ENCODE results near the gene MICB.
"Not testable (repeated sequence)": the region's sequence is repeated elsewhere in the genome, so short reads cannot be mapped to it uniquely, and the experiment has no call there.

The MICB gene

DNA sequence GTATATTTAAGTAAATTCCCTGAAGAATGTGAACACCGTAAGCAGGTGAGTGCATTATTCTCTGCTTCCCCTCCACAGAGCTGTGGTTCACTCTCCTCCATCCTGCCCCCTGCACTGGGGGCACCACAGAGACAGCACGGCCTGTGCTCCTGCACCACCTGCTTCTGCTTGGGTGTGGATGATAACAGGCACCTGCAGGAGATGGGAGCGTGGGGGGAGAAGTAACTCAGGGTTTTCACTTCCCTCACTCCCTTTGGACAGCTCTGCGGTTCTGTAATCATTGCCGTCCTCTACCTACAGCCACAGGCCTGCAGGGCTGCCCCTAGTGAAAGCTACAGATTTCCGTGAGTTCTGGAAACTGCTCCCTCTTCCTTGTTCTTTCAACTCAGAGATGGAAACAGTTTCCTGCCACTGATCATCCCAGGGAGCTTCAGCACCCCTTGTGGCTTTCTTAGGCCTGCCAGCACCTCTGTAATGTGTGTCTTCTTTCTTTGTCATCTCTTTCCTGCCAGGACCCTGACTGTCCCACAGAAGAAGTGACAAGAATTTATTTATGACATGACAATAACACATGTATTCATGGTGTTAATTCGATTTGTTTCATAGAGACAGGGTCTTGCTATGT is 21.3 kb upstream of the MICB start:
- DNase-seq: no peak

DNA sequence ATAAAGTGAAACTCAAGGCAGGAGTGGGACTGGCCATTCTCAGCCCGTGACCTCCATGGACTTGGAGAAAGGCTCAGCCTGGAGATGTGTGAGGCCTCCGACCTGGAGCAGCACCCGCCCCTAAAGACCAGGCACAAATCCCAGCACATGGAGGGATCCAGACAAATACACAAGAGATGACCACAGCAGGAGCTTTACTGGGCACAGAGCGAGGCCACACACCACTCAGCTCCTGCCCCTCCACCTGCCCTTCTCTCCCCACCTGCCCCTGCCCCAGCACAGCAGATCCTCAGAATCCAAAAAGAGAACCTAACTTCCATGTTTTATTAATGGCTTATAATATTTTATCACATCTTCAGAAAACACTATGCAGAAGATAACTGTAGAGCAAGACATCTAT is 20.4 kb upstream of the MICB start:
- no peak for DNase-seq

DNA sequence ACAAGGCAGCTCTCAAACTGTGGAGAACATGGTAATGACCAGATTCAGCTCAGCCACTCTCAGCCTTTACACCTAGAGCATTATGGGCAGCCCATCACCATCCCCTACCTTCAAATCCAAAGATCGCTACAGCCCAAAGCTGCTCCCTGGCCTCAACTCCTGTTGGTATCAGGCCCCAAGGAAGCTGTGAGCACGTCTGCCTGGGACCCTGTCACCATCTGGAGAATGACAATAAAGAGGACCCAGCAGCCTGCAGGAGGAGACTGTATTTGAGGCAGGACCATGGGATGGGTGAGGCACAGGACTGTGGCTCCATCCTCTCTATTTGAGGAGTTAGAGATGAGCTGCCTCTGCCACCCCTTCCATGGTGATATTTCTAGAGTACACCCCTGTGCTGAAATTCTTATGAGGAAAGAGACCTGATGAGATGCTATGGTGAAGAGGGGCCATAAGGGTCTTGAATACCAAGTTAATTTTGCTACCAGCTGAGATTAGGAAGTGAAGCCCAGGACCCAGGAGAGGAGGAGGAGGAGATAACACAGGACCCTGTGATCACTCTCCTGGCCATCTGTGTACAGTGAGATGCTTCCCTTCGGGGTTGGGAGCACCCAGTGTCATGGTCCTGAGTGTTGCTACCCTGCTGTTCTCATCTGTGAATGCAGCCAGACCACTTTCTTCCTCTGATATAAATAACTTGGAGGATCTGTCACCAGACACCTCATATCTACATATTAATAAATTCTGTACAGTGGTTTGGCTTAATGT is 19.6 kb upstream of the MICB start:
- no peak for DNase-seq

DNA sequence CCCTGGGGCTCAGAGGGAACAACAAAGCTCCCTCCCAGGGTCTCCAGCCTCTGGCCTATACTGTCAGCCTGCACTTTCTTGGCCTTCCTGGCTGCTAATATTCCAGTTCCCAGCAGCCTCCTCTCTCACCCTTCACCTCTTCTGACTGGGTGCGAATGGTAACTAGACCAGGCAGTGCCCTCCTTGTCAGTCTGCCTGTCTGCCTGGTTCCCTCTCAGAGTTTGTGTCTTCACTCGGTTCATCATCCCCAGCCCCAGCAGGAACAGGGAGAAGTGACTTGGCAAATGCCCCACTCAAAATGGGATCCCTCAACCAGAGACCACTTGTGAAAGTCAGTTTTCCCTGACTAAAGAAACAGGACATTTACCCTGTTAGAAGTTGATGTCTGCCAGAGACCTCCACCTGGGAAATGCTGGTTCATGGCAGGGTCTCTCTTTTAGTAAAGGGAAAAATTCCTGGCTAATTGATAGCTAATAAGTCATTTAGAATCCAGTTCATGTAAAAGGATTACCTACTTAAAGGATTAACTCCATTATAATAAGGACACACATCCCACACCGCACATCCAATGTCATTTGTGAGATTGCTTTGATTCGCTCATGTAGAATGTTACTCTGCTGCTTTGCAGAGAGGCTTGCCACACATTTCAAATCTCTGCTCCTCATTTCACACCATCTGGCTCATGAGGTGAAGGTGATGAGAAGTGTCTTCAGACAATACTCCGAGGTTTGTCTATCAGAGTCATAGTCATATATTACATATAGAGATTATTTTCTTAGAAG is 18.6 kb upstream of the MICB start:
- no peak for DNase-seq

DNA sequence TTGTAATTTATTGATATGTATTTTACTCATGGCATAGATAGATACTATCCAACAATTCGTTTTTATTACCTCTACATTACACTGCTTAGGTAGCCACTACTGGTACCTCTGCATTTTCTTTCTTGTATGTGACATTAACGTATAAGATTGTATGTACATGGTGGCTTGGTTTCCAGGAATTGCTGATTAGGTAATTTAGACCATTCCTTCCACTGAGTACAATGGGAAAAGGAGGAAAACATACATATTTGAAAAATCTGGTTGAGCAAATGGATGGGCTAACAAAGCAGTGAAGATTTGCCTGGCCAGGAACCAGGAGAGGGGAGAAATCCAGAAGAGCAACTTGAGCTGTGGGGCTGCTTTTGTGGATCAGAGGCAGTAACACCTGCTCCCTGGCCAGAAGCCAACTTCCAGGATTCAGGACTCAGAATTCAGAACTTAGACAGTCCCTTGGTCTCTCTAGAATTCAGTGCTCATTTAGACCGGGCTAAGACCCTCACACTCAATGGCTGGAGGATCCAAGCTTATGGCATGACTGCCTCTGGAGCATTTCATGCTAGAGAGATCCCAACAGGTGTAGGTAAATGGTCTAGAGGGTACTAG is 17.9 kb upstream of the MICB start:
- DNase-seq: no peak

DNA sequence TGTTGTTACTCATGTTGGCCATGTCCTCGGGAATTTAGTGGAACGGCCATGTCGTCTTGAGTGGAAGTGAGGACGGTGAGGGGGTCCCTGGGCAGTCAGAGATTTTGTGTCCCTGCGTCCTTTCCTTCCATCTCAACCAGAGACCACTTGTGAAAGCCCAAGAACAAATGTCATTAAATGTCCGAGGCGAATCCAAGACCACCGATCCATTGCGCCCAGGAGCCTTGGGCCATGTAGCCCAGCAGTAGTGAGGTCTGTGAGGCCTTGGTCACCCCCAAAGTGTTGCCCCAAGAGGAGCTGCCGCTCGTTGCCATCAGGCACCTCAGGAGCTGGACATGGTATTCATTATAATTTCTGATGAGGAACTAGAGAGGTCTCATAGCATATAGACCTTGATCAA is 17.4 kb upstream of the MICB start:
- DNase-seq: no peak

DNA sequence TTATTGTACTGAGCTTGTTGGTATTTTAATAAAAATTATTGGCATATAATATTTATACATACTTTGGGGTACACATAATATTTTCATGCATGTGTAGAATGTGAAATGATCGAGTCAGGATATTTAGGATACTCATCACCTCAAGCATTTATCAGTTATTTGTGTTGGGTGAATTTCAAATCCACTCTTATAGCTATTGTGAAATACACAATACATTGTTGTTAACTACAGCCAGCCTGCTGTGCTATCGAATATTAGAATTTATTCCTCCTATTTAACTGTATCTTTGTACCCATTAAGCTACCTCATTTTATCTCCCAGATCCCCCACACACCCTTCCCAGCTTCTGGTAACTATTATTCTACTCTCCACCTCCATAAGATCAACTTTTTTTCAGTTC is 14.6 kb upstream of the MICB start:
- DNase-seq: no peak

DNA sequence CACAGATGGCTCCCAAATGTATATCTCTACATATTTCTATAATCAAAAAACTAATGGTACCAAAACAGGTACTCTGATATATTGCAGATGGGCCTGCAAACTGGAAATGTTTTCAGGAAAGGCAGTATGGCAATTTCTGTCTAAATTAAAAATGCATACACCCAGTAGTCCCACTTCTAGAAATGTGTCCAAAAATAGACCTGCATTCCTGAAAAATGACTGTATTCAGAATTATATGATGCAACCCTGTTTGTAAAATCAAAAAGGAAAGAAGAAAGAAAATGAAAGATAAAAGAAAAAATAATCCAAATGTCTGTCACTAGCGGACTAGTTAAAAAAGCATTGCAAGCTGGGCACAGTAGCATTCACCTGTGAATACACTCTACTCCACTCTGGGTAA is 12.9 kb upstream of the MICB start:
- DNase-seq: no peak

DNA sequence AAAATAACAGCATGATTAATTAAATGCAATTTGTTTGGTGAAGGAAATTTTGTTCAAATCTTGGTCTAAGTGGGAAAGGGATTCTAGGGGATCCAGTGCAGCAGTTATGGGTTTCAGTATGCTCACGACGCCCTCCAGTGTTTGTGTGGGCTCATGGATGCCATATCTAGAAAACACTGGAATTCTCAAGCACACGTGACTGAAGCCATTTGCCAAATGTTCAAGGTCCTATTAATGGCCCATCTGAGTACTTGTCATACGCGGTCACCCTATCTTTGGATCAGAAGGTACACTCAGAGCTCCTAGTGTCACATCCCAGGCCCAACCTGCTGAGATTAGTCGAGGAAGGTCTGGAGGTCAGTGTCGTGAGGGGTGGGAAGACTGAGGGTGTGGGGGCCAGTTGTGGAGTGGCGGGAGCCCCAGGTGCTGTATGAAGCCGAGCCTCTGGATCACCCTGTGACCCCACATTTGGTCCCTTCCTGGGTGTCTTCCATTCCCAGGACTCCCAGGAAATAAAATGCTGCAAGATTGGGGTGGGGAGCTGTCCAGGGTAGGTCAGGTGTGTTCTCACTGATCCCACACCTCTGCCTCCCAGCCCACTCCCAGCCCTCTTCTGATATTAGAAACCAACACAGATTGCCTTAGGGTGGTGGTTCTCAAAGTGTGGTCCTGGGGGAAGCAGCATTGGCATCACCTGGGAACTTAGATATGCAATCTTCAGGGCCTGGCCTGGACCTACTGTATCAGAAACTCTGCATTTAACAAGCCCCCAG is 11.7 kb upstream of the MICB start:
- not testable (repeated sequence) for DNase-seq

DNA sequence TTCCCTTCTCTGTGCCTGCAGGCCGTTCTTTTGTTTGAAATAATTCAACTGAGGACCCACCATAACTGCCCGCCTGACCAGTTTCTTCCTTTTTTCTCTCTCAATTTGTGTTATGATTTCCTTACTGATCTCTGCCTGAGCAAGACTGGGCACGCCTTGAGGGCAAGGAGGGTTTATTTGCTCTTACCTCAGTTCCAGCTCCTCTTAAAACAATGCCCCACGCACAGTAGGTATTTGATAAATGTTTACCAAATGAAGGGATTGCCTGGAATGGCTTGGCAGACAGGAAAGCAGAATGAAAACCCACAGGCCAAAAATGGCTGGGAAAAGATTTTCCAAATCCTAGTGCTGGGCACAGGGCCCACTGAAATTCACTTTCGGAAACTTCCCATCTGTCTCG is 10.3 kb upstream of the MICB start:
- not testable (repeated sequence) for DNase-seq

DNA sequence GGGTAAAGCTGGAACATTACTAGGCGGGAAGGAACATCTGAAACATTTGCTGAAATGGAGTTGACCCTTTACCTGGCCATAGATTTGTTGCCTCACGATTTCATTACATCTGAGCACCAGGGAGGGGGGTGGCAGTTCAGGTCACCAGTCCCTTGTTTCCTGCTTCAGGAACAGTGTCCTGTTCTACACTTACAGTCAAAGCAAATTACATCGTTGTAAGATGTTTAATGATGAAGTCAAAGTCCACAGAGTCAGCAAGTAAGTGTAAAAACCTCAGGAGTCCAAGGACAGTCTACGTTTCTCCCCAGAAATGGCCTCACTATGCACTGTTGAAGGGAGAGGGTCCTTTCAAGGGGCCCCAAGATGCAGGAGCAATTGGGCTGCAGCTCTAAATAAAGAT is 8.9 kb upstream of the MICB start:
- DNase-seq: no peak

DNA sequence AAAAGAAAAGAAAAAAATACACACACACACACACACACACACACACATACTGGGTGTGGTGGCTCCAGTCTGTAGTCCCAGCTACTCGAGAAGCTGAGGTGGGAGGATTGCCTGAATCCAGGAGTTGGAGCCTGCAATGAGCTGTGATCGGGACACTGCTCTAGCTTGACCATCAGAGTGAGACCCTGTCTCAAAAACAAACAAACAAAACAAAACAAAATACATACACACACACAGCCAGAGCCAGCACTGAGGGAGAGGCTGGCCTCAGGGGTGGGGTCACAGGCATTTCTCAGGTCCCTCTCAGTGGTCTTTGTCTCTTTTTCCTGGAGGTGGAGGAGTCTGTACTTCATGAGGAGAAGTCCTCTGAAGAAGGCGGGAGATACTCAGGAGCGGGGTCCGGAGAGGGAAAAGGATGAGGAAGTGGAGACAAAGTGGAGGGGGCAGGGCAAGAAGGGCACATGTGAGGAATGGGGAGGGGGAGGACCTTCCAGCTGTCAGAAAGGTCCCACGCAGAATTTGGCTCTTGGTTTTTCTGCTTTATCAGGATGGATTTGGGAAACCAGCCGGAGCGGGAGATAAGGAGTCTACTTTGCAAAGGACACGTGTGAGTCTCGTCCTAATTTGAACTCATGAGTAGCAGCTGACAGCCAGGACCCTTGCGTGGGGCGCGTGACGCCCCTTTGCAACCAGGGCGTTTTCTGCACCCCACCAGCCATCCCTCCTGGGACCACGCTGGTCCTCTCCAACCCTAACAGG is 7.7 kb upstream of the MICB start:
- DNase-seq: no peak

DNA sequence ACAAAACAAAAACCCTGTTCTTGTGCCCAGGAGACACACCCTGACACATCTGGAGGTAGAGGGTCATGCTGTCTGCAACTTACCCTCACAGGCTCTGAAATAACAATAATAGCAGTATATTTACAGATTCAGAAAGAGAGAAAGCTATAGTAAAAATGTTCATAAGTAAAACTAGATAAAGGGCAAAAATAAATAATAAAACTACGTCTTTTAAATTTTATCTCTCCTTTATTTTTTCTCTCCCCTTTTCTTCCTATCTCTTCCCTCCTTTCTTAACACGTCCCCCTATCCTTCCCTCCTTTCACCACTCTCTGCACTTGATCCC is 4.4 kb upstream of the MICB start:
- not testable (repeated sequence) for DNase-seq

DNA sequence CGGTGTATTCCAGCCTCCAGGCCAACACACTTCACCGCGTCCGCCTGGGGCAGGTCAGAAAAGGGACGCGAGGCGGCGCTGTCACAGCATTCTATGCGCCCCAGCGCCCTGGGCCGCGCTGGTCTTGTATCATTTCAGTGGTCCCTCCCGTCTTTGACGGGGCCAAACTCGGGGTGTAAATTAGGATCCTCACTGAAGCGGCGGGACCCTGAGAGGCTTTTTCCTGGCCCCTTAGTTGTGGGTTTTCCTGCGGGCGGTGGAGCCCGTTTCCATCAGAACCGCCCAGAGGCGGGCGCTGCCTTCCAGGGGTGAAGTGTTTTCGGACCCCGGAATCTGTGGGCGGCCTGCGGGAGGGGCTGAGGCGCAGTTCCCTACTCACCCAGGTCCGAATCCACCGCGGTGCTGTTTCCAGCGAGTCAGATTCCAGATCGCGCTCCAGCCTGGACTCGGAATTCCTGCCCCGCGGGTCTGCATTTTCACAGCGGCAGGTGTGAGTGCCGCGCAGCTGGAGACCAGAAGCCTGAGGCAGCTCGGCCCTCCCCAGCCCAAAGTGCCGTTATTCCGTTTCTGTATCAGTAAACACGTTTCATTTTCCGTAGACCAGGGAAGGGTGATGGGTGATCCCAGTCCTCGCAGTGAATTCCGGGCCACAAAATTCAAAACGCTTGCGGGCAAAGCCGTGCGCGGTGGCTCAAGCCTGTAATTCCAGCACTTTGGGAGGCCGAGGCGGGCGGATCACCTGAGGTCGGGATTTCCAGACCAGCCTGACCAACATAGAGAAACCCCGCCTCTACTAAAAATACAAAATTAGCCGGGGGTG is 3.9 kb upstream of the MICB start:
- peak; percentile 88 for DNase-seq

DNA sequence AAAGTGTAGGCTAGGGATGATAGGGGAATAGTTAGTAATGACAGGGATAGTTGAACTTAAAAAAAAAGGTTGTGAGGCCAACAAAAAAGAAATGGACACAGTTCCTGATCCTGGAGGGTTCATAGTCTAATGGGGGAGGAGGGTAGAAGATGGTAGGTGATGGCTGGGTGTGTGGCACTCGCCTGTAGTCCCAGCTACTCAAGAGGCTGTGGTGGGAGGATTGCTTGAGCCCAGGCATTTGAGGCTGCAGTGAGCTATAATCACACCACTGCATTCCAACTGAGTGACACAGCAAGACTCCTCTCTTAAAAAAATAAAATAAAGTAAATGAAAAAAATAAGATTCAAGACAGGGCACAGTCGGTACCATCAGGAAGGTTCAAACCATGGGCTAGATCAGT is 2.4 kb upstream of the MICB start:
- no peak for DNase-seq

DNA sequence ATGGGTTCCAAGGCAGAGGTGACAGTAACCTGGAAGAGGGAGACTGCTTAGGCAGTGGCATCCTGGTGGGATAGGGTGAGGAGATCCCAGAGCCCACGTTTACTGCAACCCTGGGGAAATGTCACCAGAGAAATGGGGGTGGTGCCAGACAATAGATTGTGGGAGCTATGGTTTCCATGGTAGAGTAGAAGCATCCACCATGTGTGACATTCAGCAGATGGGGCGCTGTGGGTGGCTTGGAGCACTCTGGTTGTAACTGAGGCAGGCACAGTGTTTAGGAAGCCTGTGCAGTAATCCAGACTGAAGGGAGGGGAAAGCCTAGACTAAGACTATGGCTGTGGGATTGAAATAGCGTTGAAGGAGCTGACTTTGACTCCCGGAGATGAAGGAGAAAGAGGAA is 1.1 kb upstream of the MICB start:
- DNase-seq: peak; percentile 21

DNA sequence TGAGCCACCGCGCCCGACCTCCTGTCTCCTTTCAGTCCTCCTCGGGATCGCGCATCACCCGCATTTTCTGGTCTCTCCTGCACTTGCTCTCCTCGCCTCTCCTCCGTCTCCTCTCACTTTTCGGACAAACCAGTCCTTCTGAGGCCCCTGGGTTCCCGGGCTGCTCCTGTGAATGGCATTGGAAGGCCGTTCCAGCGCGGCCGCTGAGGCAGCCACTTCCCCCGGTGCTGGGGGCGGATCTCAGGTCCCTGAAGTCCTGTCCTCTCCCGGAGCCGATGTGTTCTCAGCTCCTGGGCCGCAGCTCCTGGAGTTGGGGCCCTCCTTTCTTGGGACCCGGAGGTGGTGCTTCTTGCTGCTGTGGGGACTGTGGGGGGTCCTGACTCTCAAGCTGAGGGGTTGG is 803 bp downstream of the MICB start:
- no peak for DNase-seq

DNA sequence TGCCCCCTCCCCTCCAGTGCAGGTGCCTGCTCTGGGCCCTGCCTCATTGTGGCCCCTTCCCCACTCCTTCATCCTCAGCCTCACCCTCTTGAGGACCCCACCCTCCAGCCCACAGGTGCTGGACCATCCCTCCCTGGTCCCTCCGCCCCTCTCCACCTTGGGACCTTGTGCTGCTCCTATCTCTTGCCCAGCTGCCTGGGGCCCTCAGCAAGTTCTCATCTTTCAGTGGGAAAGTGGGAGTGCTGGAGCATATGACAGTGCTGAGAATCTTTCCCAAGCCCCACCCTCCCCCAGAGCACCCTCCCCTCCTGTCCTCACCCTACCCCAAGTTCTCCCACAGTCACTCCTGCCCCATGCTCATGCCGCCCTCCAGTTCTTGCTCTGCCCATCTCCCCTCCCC is 1.7 kb downstream of the MICB start:
- DNase-seq: not testable (repeated sequence)

DNA sequence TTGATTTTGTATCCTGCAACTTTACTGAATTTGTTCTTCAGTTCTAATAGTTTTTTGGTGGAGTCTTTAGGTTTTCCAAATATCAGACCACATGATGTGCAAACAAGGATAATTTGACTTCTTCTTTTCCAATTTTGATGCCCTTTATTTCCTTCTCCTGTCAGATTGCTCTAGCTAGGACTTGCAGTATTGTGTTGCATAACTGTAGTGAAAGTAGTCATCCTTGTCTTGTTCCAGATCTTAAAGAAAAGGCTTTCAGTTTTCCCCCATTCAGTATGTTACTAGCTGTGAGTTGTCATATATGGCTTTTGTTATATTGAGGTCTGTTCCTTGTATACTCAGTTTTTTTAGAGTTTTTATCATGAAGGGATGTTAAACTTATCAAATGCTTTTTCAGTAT is 4.6 kb downstream of the MICB start:
- DNase-seq: no peak

DNA sequence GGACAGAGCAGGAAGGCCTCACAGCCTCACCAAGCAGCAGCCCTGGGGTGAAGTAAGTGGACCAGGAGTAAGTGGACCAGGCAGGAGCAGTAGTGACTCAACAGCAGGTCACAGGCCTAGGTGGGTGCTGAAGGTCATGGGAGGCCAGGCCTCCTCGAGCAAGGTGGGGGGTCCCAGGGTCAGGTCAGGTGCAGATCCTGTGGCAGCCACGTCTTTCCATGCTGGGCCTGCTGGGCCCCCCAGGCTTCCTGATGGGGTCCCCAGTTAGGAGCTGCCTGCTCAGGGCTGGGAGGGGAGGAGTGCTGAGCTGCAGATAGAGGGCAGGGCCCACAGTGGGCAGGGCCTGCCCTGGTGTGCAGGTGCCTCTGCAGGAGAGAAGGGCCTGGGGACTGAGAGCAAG is 11.1 kb downstream of the MICB start:
- DNase-seq: not testable (repeated sequence)

DNA sequence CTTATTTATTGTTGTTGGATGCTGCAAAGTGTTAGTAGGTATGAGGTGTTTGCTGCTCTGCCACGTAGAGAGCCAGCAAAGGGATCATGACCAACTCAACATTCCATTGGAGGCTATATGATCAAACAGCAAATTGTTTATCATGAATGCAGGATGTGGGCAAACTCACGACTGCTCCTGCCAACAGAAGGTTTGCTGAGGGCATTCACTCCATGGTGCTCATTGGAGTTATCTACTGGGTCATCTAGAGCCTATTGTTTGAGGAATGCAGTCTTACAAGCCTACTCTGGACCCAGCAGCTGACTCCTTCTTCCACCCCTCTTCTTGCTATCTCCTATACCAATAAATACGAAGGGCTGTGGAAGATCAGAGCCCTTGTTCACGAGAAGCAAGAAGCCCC is 12.1 kb downstream of the MICB start:
- DNase-seq: no peak
